ENCODE results near the gene NKAIN2.

NKAIN2 gene

DNA sequence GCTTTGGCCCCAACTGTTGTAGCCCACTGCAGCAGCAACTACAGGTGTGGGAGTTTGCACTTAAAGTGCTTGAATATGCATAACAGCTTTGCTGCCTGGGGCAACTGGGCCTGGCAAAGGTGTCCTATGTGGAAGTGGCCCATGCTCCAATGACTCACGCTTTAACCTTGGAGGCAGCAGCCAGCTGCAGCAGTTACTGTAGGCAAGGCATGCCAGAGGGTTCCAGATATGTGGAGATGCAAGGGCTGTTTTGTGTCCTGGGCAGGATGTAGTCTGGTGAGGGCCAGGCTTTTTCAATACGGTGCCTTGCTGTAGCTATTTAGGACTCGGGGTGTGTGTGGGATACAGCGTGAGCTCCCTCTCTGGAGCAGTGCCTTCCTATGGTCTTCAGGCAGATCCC lies 150.3 kb downstream of the NKAIN2 start:
- H3K4me3 ChIP-seq (ENCODE audit: low read depth, low read length) = no peak overlapping the region
- no peak for DNase-seq
- no peak overlapping the region for H3K27ac ChIP-seq
- in situ Hi-C loops (cut with HindIII; ENCODE audit: low pct_ligation_motif_present, low sequenced_read_pairs) = no loop called here
- TF ChIP-seq, protein P1, sequence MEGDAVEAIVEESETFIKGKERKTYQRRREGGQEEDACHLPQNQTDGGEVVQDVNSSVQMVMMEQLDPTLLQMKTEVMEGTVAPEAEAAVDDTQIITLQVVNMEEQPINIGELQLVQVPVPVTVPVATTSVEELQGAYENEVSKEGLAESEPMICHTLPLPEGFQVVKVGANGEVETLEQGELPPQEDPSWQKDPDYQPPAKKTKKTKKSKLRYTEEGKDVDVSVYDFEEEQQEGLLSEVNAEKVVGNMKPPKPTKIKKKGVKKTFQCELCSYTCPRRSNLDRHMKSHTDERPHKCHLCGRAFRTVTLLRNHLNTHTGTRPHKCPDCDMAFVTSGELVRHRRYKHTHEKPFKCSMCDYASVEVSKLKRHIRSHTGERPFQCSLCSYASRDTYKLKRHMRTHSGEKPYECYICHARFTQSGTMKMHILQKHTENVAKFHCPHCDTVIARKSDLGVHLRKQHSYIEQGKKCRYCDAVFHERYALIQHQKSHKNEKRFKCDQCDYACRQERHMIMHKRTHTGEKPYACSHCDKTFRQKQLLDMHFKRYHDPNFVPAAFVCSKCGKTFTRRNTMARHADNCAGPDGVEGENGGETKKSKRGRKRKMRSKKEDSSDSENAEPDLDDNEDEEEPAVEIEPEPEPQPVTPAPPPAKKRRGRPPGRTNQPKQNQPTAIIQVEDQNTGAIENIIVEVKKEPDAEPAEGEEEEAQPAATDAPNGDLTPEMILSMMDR (IDR thresholded peaks at IDR 0.05; ENCODE audit: low read depth, low read length, missing control alignments) = no peak
- H3K27me3 ChIP-seq (replicated peaks) = no peaks in the 10 kb centered on the region
- H3K36me3 ChIP-seq (replicated peaks) = no peaks in the 10 kb centered on the region

DNA sequence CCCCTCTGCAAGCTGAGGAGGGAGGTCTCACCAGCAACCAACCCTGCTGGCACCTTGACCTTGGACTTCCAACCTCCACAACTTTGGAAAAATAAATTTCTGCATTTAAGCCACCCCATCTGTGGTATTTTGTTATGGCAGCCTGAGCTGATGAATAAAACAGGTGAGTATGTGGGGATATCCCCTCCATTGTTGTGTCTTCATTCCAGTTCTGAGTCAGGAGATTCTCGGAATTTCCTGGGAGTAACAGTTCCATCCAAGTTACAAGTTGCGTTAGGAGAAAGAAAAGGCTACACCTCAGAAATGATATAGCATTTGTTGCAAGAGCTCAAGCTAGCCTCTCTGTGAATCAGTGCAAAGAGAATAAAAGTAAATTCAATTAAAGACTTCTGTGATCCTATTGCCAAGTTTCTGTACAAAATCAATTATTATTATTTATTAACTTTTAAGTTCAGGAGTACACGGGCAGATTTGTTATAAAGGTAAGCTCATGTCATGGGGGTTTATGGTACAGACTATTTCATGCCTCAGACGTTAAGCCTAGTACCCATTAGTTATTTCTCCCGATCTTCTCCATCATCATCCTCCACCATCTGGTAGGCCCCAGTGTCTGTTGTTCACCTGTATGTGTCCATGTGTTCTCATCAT lies 153.0 kb downstream of the NKAIN2 start:
- no peaks in the 10 kb centered on the region for H3K36me3 ChIP-seq (replicated peaks)
- H3K27me3 ChIP-seq (replicated peaks) = no peaks in the 10 kb centered on the region
- TF ChIP-seq, protein P1 (IDR thresholded peaks at IDR 0.05; ENCODE audit: low read depth, low read length, missing control alignments) = no peak
- no peak overlapping the region for H3K4me3 ChIP-seq (ENCODE audit: low read depth, low read length)
- in situ Hi-C loops (cut with HindIII; ENCODE audit: low pct_ligation_motif_present, low sequenced_read_pairs) = no loop called here
- no peak overlapping the region for H3K27ac ChIP-seq
- DNase-seq = no peak

DNA sequence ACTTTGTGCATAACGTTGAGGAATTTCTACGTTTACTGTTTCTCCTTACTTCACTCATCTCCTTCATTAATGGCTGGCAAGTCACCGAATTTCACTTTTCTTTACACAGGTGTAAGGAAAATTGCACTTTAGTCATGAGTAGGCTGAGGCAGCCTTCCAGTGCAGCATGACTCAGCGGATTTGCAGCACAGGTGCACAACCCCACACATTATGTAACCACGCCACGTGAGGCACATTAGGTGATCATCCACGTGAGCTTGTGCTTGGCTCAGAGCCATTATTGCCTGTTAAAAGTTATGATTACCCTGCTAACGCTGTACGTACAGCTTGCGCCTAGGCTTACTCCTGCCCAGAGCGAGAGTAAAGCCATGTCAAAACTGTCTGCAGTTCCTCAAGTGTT lies 158.8 kb downstream of the NKAIN2 start:
- TF ChIP-seq, protein P1 (IDR thresholded peaks at IDR 0.05; ENCODE audit: low read depth, low read length, missing control alignments) = no peak
- no peak for DNase-seq
- Histone ChIP-seq H3K4me3 (ENCODE audit: low read depth, low read length) (no peak overlapping the region), H3K36me3 (replicated peaks) (no peaks in the 10 kb centered on the region), H3K27me3 (replicated peaks) (no peaks in the 10 kb centered on the region), H3K27ac (no peak overlapping the region)
- in situ Hi-C loops (cut with HindIII; ENCODE audit: low pct_ligation_motif_present, low sequenced_read_pairs) = no loop called here

DNA sequence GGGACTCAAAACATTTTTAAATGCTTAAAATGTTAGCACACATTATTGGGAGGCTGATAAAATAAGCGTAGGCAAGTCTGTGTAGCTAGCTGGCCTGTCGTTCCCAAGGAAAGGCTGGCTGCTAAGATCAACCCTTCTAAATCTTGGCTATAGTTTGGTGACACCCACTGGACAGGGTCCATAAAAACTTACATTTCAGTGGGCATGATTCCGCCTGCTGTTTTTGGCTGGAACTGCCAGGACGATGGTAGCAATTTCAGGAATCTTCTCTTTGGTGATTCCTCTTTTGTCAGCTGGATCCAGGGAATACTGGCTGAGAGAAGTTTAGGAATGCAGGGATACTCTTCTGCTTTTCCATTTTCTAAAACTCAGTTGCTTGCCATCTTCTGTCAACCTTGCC lies 162.2 kb downstream of the NKAIN2 start:
- no peak overlapping the region for H3K4me3 ChIP-seq (ENCODE audit: low read depth, low read length)

DNA sequence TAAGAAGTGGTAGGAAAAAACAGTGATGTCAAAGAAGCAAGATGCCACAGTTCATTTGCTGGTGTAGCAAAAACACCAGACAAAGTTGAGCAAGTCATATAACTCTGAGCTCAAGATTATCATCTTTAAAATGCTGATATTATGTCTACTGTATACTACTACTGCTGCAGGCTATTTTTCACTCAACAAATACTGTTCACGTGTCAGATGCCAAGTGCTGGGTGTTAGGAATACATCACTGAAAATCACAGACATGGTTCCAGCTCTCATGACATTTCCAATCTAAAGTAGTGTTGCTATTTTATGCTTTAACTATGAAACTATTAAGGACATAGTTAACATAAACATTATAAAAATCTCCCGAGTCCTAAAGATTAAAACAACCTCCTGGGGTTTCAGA lies 163.0 kb downstream of the NKAIN2 start:
- TF ChIP-seq, protein P1 (IDR thresholded peaks at IDR 0.05; ENCODE audit: low read depth, low read length, missing control alignments) = no peak
- no peak for DNase-seq
- no peaks in the 10 kb centered on the region for H3K27me3 ChIP-seq (replicated peaks)
- H3K36me3 ChIP-seq (replicated peaks) = no peaks in the 10 kb centered on the region
- no peak overlapping the region for H3K4me3 ChIP-seq (ENCODE audit: low read depth, low read length)
- H3K27ac ChIP-seq = no peak overlapping the region
- in situ Hi-C loops (cut with HindIII; ENCODE audit: low pct_ligation_motif_present, low sequenced_read_pairs) = no loop called here

More for the DNA sequence above, 162.2 kb downstream of the NKAIN2 start:
- no peaks in the 10 kb centered on the region for H3K27me3 ChIP-seq (replicated peaks)
- TF ChIP-seq, protein P1 (IDR thresholded peaks at IDR 0.05; ENCODE audit: low read depth, low read length, missing control alignments) = peak; percentile 73
- no peak for DNase-seq
- no peaks in the 10 kb centered on the region for H3K36me3 ChIP-seq (replicated peaks)
- no peak overlapping the region for H3K27ac ChIP-seq
- in situ Hi-C loops (cut with HindIII; ENCODE audit: low pct_ligation_motif_present, low sequenced_read_pairs) = no loop called here

DNA sequence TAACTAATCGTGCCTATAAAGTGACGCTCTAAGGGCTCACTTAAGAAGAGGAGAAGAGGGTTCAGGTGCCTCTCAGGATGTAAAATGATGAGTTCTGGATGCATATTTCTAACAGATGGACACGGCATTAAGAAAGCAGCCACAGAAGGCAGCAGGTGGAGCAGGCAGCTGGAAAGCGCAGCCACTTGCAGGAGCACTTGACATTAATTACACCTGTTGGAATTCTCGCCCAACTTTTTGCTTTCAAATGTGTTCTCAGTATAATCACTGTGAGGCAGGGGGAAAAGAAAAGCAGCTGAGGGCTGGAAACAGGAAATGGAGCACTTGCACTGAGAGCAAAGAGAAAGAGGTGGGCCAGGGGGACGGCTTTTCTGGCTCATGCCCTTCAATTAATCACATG lies 164.2 kb downstream of the NKAIN2 start:
- no peaks in the 10 kb centered on the region for H3K36me3 ChIP-seq (replicated peaks)
- H3K4me3 ChIP-seq (ENCODE audit: low read depth, low read length) = no peak overlapping the region
- no peak for DNase-seq
- H3K27me3 ChIP-seq (replicated peaks) = no peaks in the 10 kb centered on the region
- TF ChIP-seq, protein P1 (IDR thresholded peaks at IDR 0.05; ENCODE audit: low read depth, low read length, missing control alignments) = no peak
- H3K27ac ChIP-seq = no peak overlapping the region
- in situ Hi-C loops (cut with HindIII; ENCODE audit: low pct_ligation_motif_present, low sequenced_read_pairs) = no loop called here

All from brain microvascular endothelial cell (primary cell).